Measurements from ENCODE around the gene SPTBN1.

SPTBN1 gene

GRCh38 chr2:54610700-54611099 lies 154.6 kb downstream of the SPTBN1 start:
- TF ChIP-seq CEBPB (IDR thresholded peaks at IDR 0.05): no peak
- no peak for TF ChIP-seq YY1 (IDR thresholded peaks at IDR 0.05; ENCODE audit: low read depth)
- no peak for TF ChIP-seq CREB1 (IDR thresholded peaks at IDR 0.05; ENCODE audit: low read depth)
- no peak for TF ChIP-seq REST (IDR thresholded peaks at IDR 0.05; ENCODE audit: low read depth)
- TF ChIP-seq USF1 (IDR thresholded peaks at IDR 0.05): no peak
- TF ChIP-seq TEAD4 (IDR thresholded peaks at IDR 0.05): no peak
- no peak for TF ChIP-seq RAD21 (IDR thresholded peaks at IDR 0.05; ENCODE audit: low read depth)
- no peak for TF ChIP-seq MAX (IDR thresholded peaks at IDR 0.05)
- TF ChIP-seq EP300 (IDR thresholded peaks at IDR 0.05; ENCODE audit: borderline replicate concordance): no peak
- TF ChIP-seq ZBTB7A (IDR thresholded peaks at IDR 0.05; ENCODE audit: low read depth): no peak
- no peak for TF ChIP-seq TCF12 (IDR thresholded peaks at IDR 0.05; ENCODE audit: low read depth)
- no peak for TF ChIP-seq FOXM1 (IDR thresholded peaks at IDR 0.05; ENCODE audit: borderline replicate concordance, low read depth)
- TF ChIP-seq TAF1 (IDR thresholded peaks at IDR 0.05; ENCODE audit: low read depth): no peak
- TF ChIP-seq EGR1 (IDR thresholded peaks at IDR 0.05): no peak
- no peak for TF ChIP-seq NFIC (IDR thresholded peaks at IDR 0.05)

- no peak for TF ChIP-seq MAX (IDR thresholded peaks at IDR 0.05)
- no peak for TF ChIP-seq USF1 (IDR thresholded peaks at IDR 0.05)
- TF ChIP-seq TCF12 (IDR thresholded peaks at IDR 0.05; ENCODE audit: low read depth): no peak
- no peak for TF ChIP-seq FOXM1 (IDR thresholded peaks at IDR 0.05; ENCODE audit: borderline replicate concordance, low read depth)
- no peak for TF ChIP-seq NFIC (IDR thresholded peaks at IDR 0.05)
- TF ChIP-seq TAF1 (IDR thresholded peaks at IDR 0.05; ENCODE audit: low read depth): no peak
- TF ChIP-seq EP300 (IDR thresholded peaks at IDR 0.05; ENCODE audit: borderline replicate concordance): no peak
- no peak for TF ChIP-seq REST (IDR thresholded peaks at IDR 0.05; ENCODE audit: low read depth)
- no peak for TF ChIP-seq CREB1 (IDR thresholded peaks at IDR 0.05; ENCODE audit: low read depth)
- TF ChIP-seq ZBTB7A (IDR thresholded peaks at IDR 0.05; ENCODE audit: low read depth): no peak
- TF ChIP-seq YY1 (IDR thresholded peaks at IDR 0.05; ENCODE audit: low read depth): no peak
- TF ChIP-seq TEAD4 (IDR thresholded peaks at IDR 0.05): no peak
- TF ChIP-seq RAD21 (IDR thresholded peaks at IDR 0.05; ENCODE audit: low read depth): no peak
- TF ChIP-seq CEBPB (IDR thresholded peaks at IDR 0.05): no peak
- TF ChIP-seq EGR1 (IDR thresholded peaks at IDR 0.05): no peak
Measured at GRCh38 chr2:54611830-54612545, 155.9 kb downstream of the SPTBN1 start.

- TF ChIP-seq YY1 (IDR thresholded peaks at IDR 0.05; ENCODE audit: low read depth) (no peak), CEBPB (IDR thresholded peaks at IDR 0.05) (no peak), FOXM1 (IDR thresholded peaks at IDR 0.05; ENCODE audit: borderline replicate concordance, low read depth) (no peak), EP300 (IDR thresholded peaks at IDR 0.05; ENCODE audit: borderline replicate concordance) (no peak)
Measured at GRCh38 chr2:54613386-54613785, 157.3 kb downstream of the SPTBN1 start.

- TF ChIP-seq RAD21 (IDR thresholded peaks at IDR 0.05; ENCODE audit: low read depth) (no peak), ZBTB7A (IDR thresholded peaks at IDR 0.05; ENCODE audit: low read depth) (no peak), USF1 (IDR thresholded peaks at IDR 0.05) (no peak), TAF1 (IDR thresholded peaks at IDR 0.05; ENCODE audit: low read depth) (no peak), TCF12 (IDR thresholded peaks at IDR 0.05; ENCODE audit: low read depth) (no peak), YY1 (IDR thresholded peaks at IDR 0.05; ENCODE audit: low read depth) (no peak), TEAD4 (IDR thresholded peaks at IDR 0.05) (no peak), CREB1 (IDR thresholded peaks at IDR 0.05; ENCODE audit: low read depth) (no peak), REST (IDR thresholded peaks at IDR 0.05; ENCODE audit: low read depth) (no peak), EGR1 (IDR thresholded peaks at IDR 0.05) (no peak), NFIC (IDR thresholded peaks at IDR 0.05) (no peak), FOXM1 (IDR thresholded peaks at IDR 0.05; ENCODE audit: borderline replicate concordance, low read depth) (no peak), MAX (IDR thresholded peaks at IDR 0.05) (no peak), EP300 (IDR thresholded peaks at IDR 0.05; ENCODE audit: borderline replicate concordance) (no peak), CEBPB (IDR thresholded peaks at IDR 0.05) (no peak)
Measured at GRCh38 chr2:54613794-54614257, 157.7 kb downstream of the SPTBN1 start.
